Transverse colon (tissue), 4 donors: ENCODE results near the gene CREBBP. TPM values are rescaled to one million over a fixed set of nuclear protein-coding genes. Genes with fewer than 3 reads are reported as not detected.

Experiments
- DNase-seq: peaks from one replicate; pipeline ENCODE4 v3.0.0-alpha.2; 2019
- H3K27ac ChIP-seq, 4 donors: fragments of 200-600 bp; sonication (generic); 2 replicates each; pipeline ENCODE4 v1.5.1; 2016 to 2018; ENCODE audit warnings: inconsistent platforms in 4 of 4
- H3K27me3 ChIP-seq: fragments of 200-600 bp; sonication (generic); 2 replicates; pipeline ENCODE4 v1.5.1; 2017; ENCODE audit warnings: inconsistent platforms
- H3K36me3 ChIP-seq, 4 donors: fragments of 200-600 bp; sonication (generic); 2 replicates each; pipeline ENCODE4 v1.5.1; 2017 to 2019; ENCODE audit warnings: inconsistent platforms in 4 of 4
- H3K4me1 ChIP-seq, 4 donors: fragments of 200-600 bp; sonication (generic); 2 replicates each; pipeline ENCODE4 v1.5.1; 2017 to 2020; ENCODE audit warnings: inconsistent platforms in 4 of 4
- H3K4me3 ChIP-seq, 4 donors: fragments of 200-600 bp; sonication (generic); 1 replicate in 1 of 4; 2 replicates in 3 of 4; pipeline versions ENCODE4 v1.5.1 to v1.6.1; 2017 to 2019; ENCODE audit warnings: inconsistent platforms in 4 of 4
- H3K9me3 ChIP-seq, 2 donors: fragments of 200-600 bp; sonication (generic); 2 replicates each; pipeline ENCODE4 v1.5.1; 2017 to 2019; ENCODE audit warnings: inconsistent platforms in 2 of 2
- CTCF ChIP-seq, 5 experiments: fragments of 200-600 bp in 3 of 5; fragments of 450-650 bp in 2 of 5; sonication (generic) in 3 of 5; IDR thresholded peaks; 1 replicate in 2 of 5; 2 replicates in 3 of 5; pipeline ENCODE4 v1.5.1; 2016 to 2017; ENCODE audit warnings: antibody characterized with exemption in 5 of 5, inconsistent platforms in 3 of 5, mild to moderate bottlenecking in 2 of 5, moderate library complexity in 1 of 5
- EP300 ChIP-seq: sonication (generic); formaldehyde crosslinking; IDR thresholded peaks from one replicate; pipeline ENCODE4 v1.6.1; 2017; ENCODE audit warnings: antibody characterized with exemption, low read depth
- POLR2A ChIP-seq: fragments of 450-650 bp; IDR thresholded peaks from one replicate; pipeline ENCODE4 v1.6.1; 2016; ENCODE audit warnings: antibody characterized with exemption, mild to moderate bottlenecking, moderate library complexity
- POLR2AphosphoS5 ChIP-seq, 3 donors: sonication (generic); formaldehyde crosslinking; IDR thresholded peaks; one replicate each; pipeline ENCODE4 v1.6.1; 2016; ENCODE audit warnings: antibody characterized with exemption in 3 of 3
- WGBS, 2 donors: methylation state at CpG; one replicate each; pipeline ENCODE4 v1.1.5; 2018; ENCODE audit warnings: low coverage in 1 of 2; 5-methylcytosine and 5-hydroxymethylcytosine counted together
- in situ Hi-C, 4 donors: fragments of 200-750 bp; cut with MboI; loops; one replicate each; pipeline versions ENCODE4 v1.15.0 to v1.15.1; 2017; ENCODE audit warnings: low sequenced_read_pairs in 3 of 4, low pct_ligation_motif_present in 1 of 4, low pct_unique_long_range_greater_than_20kb in 1 of 4
- intact Hi-C: fragments of 100-400 bp; cut with DNase I; formaldehyde crosslinking; loops from one replicate; pipeline ENCODE4 v1.15.1; 2023; ENCODE audit warnings: low total_unique reads
- total RNA-seq, 4 donors: library from RNA; depleted of rRNA; stranded (reverse); fragments of >200 nt; gene quantifications; one replicate each; pipeline ENCODE4 v1.1.0, GENCODE V29; 2016

CREBBP gene
- total RNA-seq, 4 donors from 2014 or later: 52.4 to 235 (median 98.7) TPM

- in situ Hi-C loops: no loop called here
- intact Hi-C loops: no loop called here
- H3K9me3 ChIP-seq: no peaks in the 10 kb centered on the region
- DNase-seq: no peak
- H3K4me1 ChIP-seq: no peaks in the 10 kb centered on the region
- no peaks in the 10 kb centered on the region for H3K27me3 ChIP-seq
- 90 to 93% methylated on average over 6 to 13 of the region's 13 CpGs for WGBS, 2 donors
- H3K4me3 ChIP-seq: no peak overlapping the region
- TF ChIP-seq POLR2AphosphoS5 (IDR thresholded peaks at IDR 0.05) (no peak), EP300 (no peak), CTCF (IDR thresholded peaks at IDR 0.05) (no peak), POLR2A (no peak)
- H3K36me3 ChIP-seq: peaks cover 0 to 71% (median 33%) of the 10 kb centered on the region in 4 donors
- H3K27ac ChIP-seq: no peak overlapping the region
Measured at GRCh38 chr16:3735541-3735940, 145.0 kb downstream of the CREBBP start.

GRCh38 chr16:3734758-3735221 is 145.7 kb downstream of the CREBBP start:
- 96 to 100% methylated on average over 4 to 25 of the region's 25 CpGs for WGBS, 2 donors
- no peaks in the 10 kb centered on the region for H3K9me3 ChIP-seq
- in situ Hi-C loops: no loop called here
- H3K4me3 ChIP-seq: no peak overlapping the region
- H3K27me3 ChIP-seq: no peaks in the 10 kb centered on the region
- TF ChIP-seq EP300: no peak
- TF ChIP-seq CTCF (IDR thresholded peaks at IDR 0.05): no peak
- TF ChIP-seq POLR2AphosphoS5 (IDR thresholded peaks at IDR 0.05): no peak
- TF ChIP-seq POLR2A: no peak
- intact Hi-C loops: no loop called here
- no peak overlapping the region for H3K27ac ChIP-seq
- no peaks in the 10 kb centered on the region for H3K4me1 ChIP-seq
- H3K36me3 ChIP-seq: peaks cover 0 to 72% (median 32%) of the 10 kb centered on the region in 4 donors
- no peak for DNase-seq

DNA sequence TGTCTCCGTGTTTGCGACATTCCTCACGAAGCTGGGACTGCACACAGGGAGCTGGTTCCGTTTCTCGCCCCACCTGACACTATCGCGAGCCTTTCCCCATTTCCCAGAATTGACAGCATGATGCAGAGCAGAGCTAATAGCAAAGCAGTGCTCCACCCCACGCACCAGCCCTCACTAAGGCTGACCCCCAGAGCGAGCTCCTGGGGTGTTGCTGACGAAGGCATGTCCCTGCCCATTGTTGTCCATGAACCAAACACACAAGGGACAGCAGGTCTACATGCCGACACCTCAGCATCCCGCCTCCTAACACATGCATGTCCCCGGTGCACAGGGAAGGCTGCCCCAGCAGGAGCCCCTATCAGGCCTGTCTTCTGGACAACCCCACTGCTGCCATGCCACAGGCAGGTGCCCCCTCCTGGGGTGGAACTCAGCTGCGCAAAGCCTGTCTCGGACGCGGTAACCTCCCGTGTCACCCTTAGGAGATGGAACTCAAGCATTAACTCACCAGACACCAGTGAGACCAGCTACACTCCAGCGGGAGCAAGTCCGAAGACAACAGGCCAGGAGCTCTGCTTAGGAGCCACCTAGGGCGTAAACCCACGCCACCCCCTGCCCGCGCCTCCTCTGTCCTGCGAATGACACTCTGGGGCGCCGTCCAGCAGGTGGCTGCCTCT is 146.3 kb downstream of the CREBBP start:
- intact Hi-C loops: no loop called here

GRCh38 chr16:3732171-3732570 is 148.3 kb downstream of the CREBBP start:
- no peak for DNase-seq
- H3K27me3 ChIP-seq: no peaks in the 10 kb centered on the region
- intact Hi-C loops: no loop called here
- H3K9me3 ChIP-seq: no peaks in the 10 kb centered on the region
- in situ Hi-C loops: no loop called here
- peaks cover 2 to 68% (median 36%) of the 10 kb centered on the region in 4 donors for H3K36me3 ChIP-seq
- no peaks in the 10 kb centered on the region for H3K4me1 ChIP-seq
- no peak overlapping the region for H3K27ac ChIP-seq
- 86% methylated on average over 8 of the region's 8 CpGs; no CpG with 5 or more reads in 1 of the 2 donors for WGBS, 2 donors
- no peak for TF ChIP-seq POLR2AphosphoS5 (IDR thresholded peaks at IDR 0.05)
- no peak for TF ChIP-seq CTCF (IDR thresholded peaks at IDR 0.05)
- TF ChIP-seq POLR2A: no peak
- no peak for TF ChIP-seq EP300
- H3K4me3 ChIP-seq: no peak overlapping the region

More for the DNA sequence above, 146.3 kb downstream of the CREBBP start:
- in situ Hi-C loops: no loop called here
- no peaks in the 10 kb centered on the region for H3K9me3 ChIP-seq
- H3K27me3 ChIP-seq: no peaks in the 10 kb centered on the region
- no peak for TF ChIP-seq POLR2AphosphoS5 (IDR thresholded peaks at IDR 0.05)
- TF ChIP-seq POLR2A: no peak
- TF ChIP-seq CTCF (IDR thresholded peaks at IDR 0.05): no peak
- TF ChIP-seq EP300: no peak
- H3K4me1 ChIP-seq: no peaks in the 10 kb centered on the region
- DNase-seq: no peak
- H3K4me3 ChIP-seq: no peak overlapping the region
- peaks cover 2 to 72% (median 32%) of the 10 kb centered on the region in 4 donors for H3K36me3 ChIP-seq
- 98 to 100% methylated on average over 7 to 26 of the region's 27 CpGs for WGBS, 2 donors
- H3K27ac ChIP-seq: no peak overlapping the region
